HepG2 (cell line): ENCODE measurements around the gene ATP11A. TPM values are rescaled to one million over a fixed set of nuclear protein-coding genes. Genes with fewer than 3 reads are reported as not detected.

Experiments
- AGO1 ChIP-seq: fragments of 200-400 bp; formaldehyde crosslinking; IDR thresholded peaks from 2 replicates; pipeline ENCODE4 v1.6.1; 2017; ENCODE audit warnings: mild to moderate bottlenecking, low read depth, low read length, moderate library complexity; ENCODE audit not compliant: poor library complexity, severe bottlenecking
- AGO2 ChIP-seq: fragments of 200-400 bp; formaldehyde crosslinking; optimal IDR thresholded peaks from 2 replicates; pipeline ENCODE3; 2017; ENCODE audit warnings: mild to moderate bottlenecking, low read depth, low read length, moderate library complexity
- ARID5B ChIP-seq: IDR thresholded peaks from 2 replicates; pipeline ENCODE4 v1.4.0; 2020; ENCODE audit warnings: mild to moderate bottlenecking, missing genetic modification reagents
- ATF7 ChIP-seq, 2 experiments: fragments of 450-650 bp in 1 of 2; sonication (generic) in 1 of 2; formaldehyde crosslinking in 1 of 2; IDR thresholded peaks; 2 replicates each; pipeline versions ENCODE4 v1.4.0 to v1.6.1; 2016 to 2020; ENCODE audit warnings: antibody characterized with exemption in 1 of 2, mild to moderate bottlenecking in 1 of 2, missing genetic modification reagents in 1 of 2
- CREB3 ChIP-seq: sonication (generic); formaldehyde crosslinking; IDR thresholded peaks from 2 replicates; pipeline ENCODE4 v1.5.0; 2020; ENCODE audit warnings: missing genetic modification reagents
- ELK4 ChIP-seq: sonication (generic); formaldehyde crosslinking; IDR thresholded peaks from 2 replicates; pipeline ENCODE4 v1.9.0; 2021; ENCODE audit warnings: missing genetic modification reagents, borderline replicate concordance
- HDAC6 ChIP-seq: fragments of 200-600 bp; sonication (generic); IDR thresholded peaks from 2 replicates; pipeline ENCODE4 v1.7.0; 2017; ENCODE audit warnings: mild to moderate bottlenecking, antibody characterized with exemption, low read length, low read depth
- IRF1 ChIP-seq: sonication (generic); formaldehyde crosslinking; IDR thresholded peaks from 2 replicates; pipeline ENCODE4 v1.4.0; 2020; ENCODE audit warnings: low read depth, mild to moderate bottlenecking, missing genetic modification reagents
- KDM5A ChIP-seq: fragments of 200-600 bp; sonication (generic); IDR thresholded peaks from 2 replicates; pipeline ENCODE4 v1.7.0; 2018; ENCODE audit warnings: antibody characterized with exemption, mild to moderate bottlenecking, low read length, borderline replicate concordance
- MEIS2 ChIP-seq: sonication (generic); formaldehyde crosslinking; IDR thresholded peaks from 2 replicates; pipeline ENCODE4 v1.9.0; 2021; ENCODE audit warnings: mild to moderate bottlenecking, missing genetic modification reagents
- MYNN ChIP-seq: sonication (generic); formaldehyde crosslinking; IDR thresholded peaks from 2 replicates; pipeline ENCODE4 v1.4.0; 2020; ENCODE audit warnings: mild to moderate bottlenecking, low read depth, missing genetic modification reagents
- NCOA5 ChIP-seq: sonication (generic); formaldehyde crosslinking; IDR thresholded peaks from 2 replicates; pipeline ENCODE4 v1.4.0; 2020; ENCODE audit warnings: missing genetic modification reagents
- POLR2G ChIP-seq: fragments of 200-400 bp; formaldehyde crosslinking; IDR thresholded peaks from 2 replicates; pipeline ENCODE4 v1.6.1; 2018; ENCODE audit warnings: mild to moderate bottlenecking, low read depth, low read length, moderate library complexity
- SRF ChIP-seq: IDR thresholded peaks from 2 replicates; pipeline ENCODE4 v1.6.1; 2011; ENCODE audit warnings: mild to moderate bottlenecking, low read depth, low read length, moderate library complexity
- TMF1 ChIP-seq: sonication (generic); formaldehyde crosslinking; IDR thresholded peaks from 2 replicates; pipeline ENCODE4 v1.8.1; 2022; ENCODE audit warnings: low read depth, missing genetic modification reagents
- ZBTB8A ChIP-seq: sonication (generic); formaldehyde crosslinking; IDR thresholded peaks from 2 replicates; pipeline ENCODE4 v1.4.0; 2020; ENCODE audit warnings: mild to moderate bottlenecking, low read depth, missing genetic modification reagents, borderline replicate concordance
- ZKSCAN1 ChIP-seq: fragments of 150-350 bp; IDR thresholded peaks from 2 replicates; pipeline ENCODE4 v1.6.1; 2014; ENCODE audit warnings: low read length
- ZMAT3 ChIP-seq: sonication (generic); formaldehyde crosslinking; conservative IDR thresholded peaks from 2 replicates; pipeline ENCODE4 v1.7.0; 2021; ENCODE audit warnings: missing genetic modification reagents
- ZNF333 ChIP-seq: sonication (generic); formaldehyde crosslinking; IDR thresholded peaks from 2 replicates; pipeline ENCODE4 v1.4.0; 2020; ENCODE audit warnings: mild to moderate bottlenecking, missing genetic modification reagents, borderline replicate concordance
- ZNF468 ChIP-seq: sonication (generic); formaldehyde crosslinking; IDR thresholded peaks from 2 replicates; pipeline ENCODE4 v1.8.0; 2022; ENCODE audit warnings: mild to moderate bottlenecking, moderate library complexity, missing genetic modification reagents
- ZNF567 ChIP-seq: sonication (generic); formaldehyde crosslinking; IDR thresholded peaks from 2 replicates; pipeline ENCODE4 v1.8.1; 2023; ENCODE audit warnings: mild to moderate bottlenecking, missing genetic modification reagents, borderline replicate concordance
- ZNF749 ChIP-seq: sonication (generic); formaldehyde crosslinking; IDR thresholded peaks from 2 replicates; pipeline ENCODE4 v1.8.0; 2022; ENCODE audit warnings: mild to moderate bottlenecking, missing genetic modification reagents, moderate library complexity, borderline replicate concordance
- ZNF777 ChIP-seq: sonication (generic); formaldehyde crosslinking; IDR thresholded peaks from 2 replicates; pipeline ENCODE4 v1.4.0; 2020; ENCODE audit warnings: missing genetic modification reagents
- polyA plus RNA-seq, 8 experiments: library from polyadenylated mRNA; depleted of rRNA in 3 of 8; stranded (reverse) in 7 of 8; unstranded in 1 of 8; fragments of >200 nt; fragmentation: Illumina TruSeq in 4 of 8; extraction: Trizol in 4 of 8; gene quantifications; 2 replicates each; pipeline versions ENCODE4 v1.2.1 to v1.2.3, GENCODE V29; 2011 to 2016; ENCODE audit warnings: low read depth in 4 of 8, missing spikeins in 1 of 8, mixed read lengths in 1 of 8; ENCODE audit not compliant: insufficient read depth in 1 of 8
- total RNA-seq, 5 experiments: library from RNA; depleted of rRNA; stranded (reverse); fragments of >200 nt; fragmentation: Illumina TruSeq; extraction: Trizol; gene quantifications; 2 replicates each; pipeline ENCODE4 v1.2.3, GENCODE V29; 2016; ENCODE audit warnings: low read depth in 1 of 5

Gene ATP11A
- total and polyA plus RNA-seq, 2 of the 13 experiments (the other 11 are each of a cell fraction or from before 2014, with no cell fraction given): 18.4 to 20.1 TPM

GRCh38 chr13:112690283-112690929, 568 bp downstream of the ATP11A start (continued):
- TF ChIP-seq ARID5B: no peak
- peak; percentile 67 for TF ChIP-seq ZNF777 (CRISPR knock-in tag)
- TF ChIP-seq ZBTB8A: no peak
- TF ChIP-seq POLR2G: no peak
- no peak for TF ChIP-seq TMF1 (CRISPR knock-in tag)
- TF ChIP-seq ZNF333 (CRISPR knock-in tag): no peak
- peak; percentile 83 for TF ChIP-seq AGO2
- no peak for TF ChIP-seq KDM5A
- TF ChIP-seq NCOA5 (CRISPR knock-in tag): no peak
- no peak for TF ChIP-seq MEIS2 (CRISPR knock-in tag)
- no peak for TF ChIP-seq SRF
- no peak for TF ChIP-seq MYNN (CRISPR knock-in tag)
- TF ChIP-seq HDAC6: no peak
- 0 out of 2 replicates have a peak, but pooled peaks have one; percentile 16 for TF ChIP-seq ZNF749 (CRISPR knock-in tag)
- no peak for TF ChIP-seq CREB3 (CRISPR knock-in tag)
- TF ChIP-seq ZNF468 (CRISPR knock-in tag): peak; percentile 9; the same call in 1 of the 2 replicates
- no peak for TF ChIP-seq AGO1
- TF ChIP-seq ZMAT3 (CRISPR knock-in tag): 0 out of 2 replicates have a peak, but pooled peaks have one; percentile 32
- no peak for TF ChIP-seq ELK4 (CRISPR knock-in tag)
- TF ChIP-seq ZNF567 (CRISPR knock-in tag): no peak
- TF ChIP-seq ATF7 (IDR thresholded peaks at IDR 0.05): no peak
- no peak for TF ChIP-seq ATF7 (CRISPR knock-in tag; IDR thresholded peaks at IDR 0.05)
- no peak for TF ChIP-seq IRF1 (CRISPR knock-in tag)
- no peak for TF ChIP-seq ZKSCAN1
